Psoas muscle (tissue), 8 donors: ENCODE results near the gene MYL12A. TPM values are rescaled to one million over a fixed set of nuclear protein-coding genes. Genes with fewer than 3 reads are reported as not detected.
"Not testable (repeated sequence)": the region's sequence is repeated elsewhere in the genome, so short reads cannot be mapped to it uniquely, and the experiment has no call there.

Source experiments
- ATAC-seq, 4 donors: fragments of 200-7000 bp; cut with Tn5 transposase; one replicate each; pipeline ENCODE4 v1.9.1; 2020; ENCODE audit warnings: moderate library complexity in 3 of 4, mild to moderate bottlenecking in 2 of 4
- DNase-seq, 2 donors: peaks; one replicate each; pipeline ENCODE4 v3.0.0-alpha.2; 2020
- H3K27ac ChIP-seq: fragments of 200-600 bp; one replicate; pipeline ENCODE4 v1.8.0; 2022
- H3K27me3 ChIP-seq, 3 donors: fragments of 200-600 bp in 1 of 3; one replicate each; pipeline versions ENCODE4 v1.6.1 to v1.8.0; 2013 to 2022; ENCODE audit warnings: low read length in 2 of 3, mild to moderate bottlenecking in 2 of 3, moderate library complexity in 1 of 3; ENCODE audit not compliant: insufficient read depth in 3 of 3
- H3K36me3 ChIP-seq, 2 donors: fragments of 200-600 bp in 1 of 2; one replicate each; pipeline versions ENCODE4 v1.6.1 to v1.8.0; 2013 to 2022; ENCODE audit warnings: low read depth in 1 of 2, mild to moderate bottlenecking in 1 of 2, moderate library complexity in 1 of 2; ENCODE audit not compliant: insufficient read depth in 1 of 2
- H3K4me1 ChIP-seq: fragments of 200-600 bp; one replicate; pipeline ENCODE4 v1.8.0; 2022
- H3K4me3 ChIP-seq: fragments of 200-600 bp; one replicate; pipeline ENCODE4 v1.8.0; 2022; ENCODE audit warnings: mild to moderate bottlenecking
- H3K9me3 ChIP-seq: fragments of 200-600 bp; one replicate; pipeline ENCODE4 v1.8.0; 2022
- WGBS, 3 donors: extraction: QIAGEN DNeasy Blood & Tissue Kit; methylation state at CpG; one replicate each; pipeline versions ENCODE4 v1.1.6 to v1.1.7; 2013; 5-methylcytosine and 5-hydroxymethylcytosine counted together
- intact Hi-C, 2 donors: fragments of 100-400 bp; cut with DNase I; formaldehyde crosslinking; loops; one replicate each; pipeline versions ENCODE4 v1.11.0 to v1.14.2; 2022
- polyA plus RNA-seq, 3 donors: library from polyadenylated mRNA; stranded (reverse); fragments of 200-250 nt; gene quantifications; one replicate each; pipeline ENCODE4 v1.2.3, GENCODE V29; 2013
- total RNA-seq, 4 donors: library from RNA; stranded (reverse); fragmentation: NEBNext Ultra II Directional in 2 of 4; extraction: Animal tissue kit (Norgen Biotek cat#: 25700) in 2 of 4; gene quantifications; one replicate each; pipeline versions ENCODE4 v1.2.1 to v1.2.4, GENCODE V29; 2021 to 2023
- TF ChIP-seq, protein P1 (sequence below): fragments of 200-600 bp; IDR thresholded peaks from one replicate; pipeline ENCODE4 v1.8.0; 2022; ENCODE audit warnings: antibody characterized with exemption
- donor health status: healthy with polysubstance abuse.
- donor health status: DM: no; HTN: no; CAD: no; lungs with moderate emphysema.
- donor health status: Bipolar disorder and iron deficiency.
- donor health status: healthy.
- donor health status: DM: yes; HTN: yes; CAD: no.
- donor health status: DM: no; HTN: no; CAD: no.
- donor health status: DM: no; HTN: no; CAD: no.
- donor health status: DM: yes; HTN: yes; CAD: no.

The MYL12A gene
- total and polyA plus RNA-seq, 7 donors, result 957 to 3,920 (median 1,616) TPM

DNA sequence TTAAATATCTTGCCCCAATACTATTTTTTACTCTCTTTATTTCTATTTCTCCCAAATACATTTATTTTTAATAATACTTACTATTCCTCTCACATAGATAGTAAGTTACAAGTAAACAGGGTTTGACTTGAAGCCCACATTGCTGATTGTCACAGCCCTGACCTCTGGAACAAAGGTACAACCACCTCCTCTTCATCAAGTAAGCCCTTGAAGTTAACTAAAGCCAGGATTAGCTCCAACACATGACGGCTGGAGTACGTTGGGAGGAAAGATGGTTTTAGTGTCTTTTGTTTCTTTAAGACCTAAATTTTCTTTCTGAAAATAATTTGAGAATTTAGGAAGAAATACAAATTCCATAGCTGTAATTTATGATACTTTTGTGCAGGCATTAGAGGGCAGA is 28.8 kb upstream of the MYL12A start:
- ATAC-seq, result peak in 3 of 4 donors; percentile 46 to 66 (median 51)

DNA sequence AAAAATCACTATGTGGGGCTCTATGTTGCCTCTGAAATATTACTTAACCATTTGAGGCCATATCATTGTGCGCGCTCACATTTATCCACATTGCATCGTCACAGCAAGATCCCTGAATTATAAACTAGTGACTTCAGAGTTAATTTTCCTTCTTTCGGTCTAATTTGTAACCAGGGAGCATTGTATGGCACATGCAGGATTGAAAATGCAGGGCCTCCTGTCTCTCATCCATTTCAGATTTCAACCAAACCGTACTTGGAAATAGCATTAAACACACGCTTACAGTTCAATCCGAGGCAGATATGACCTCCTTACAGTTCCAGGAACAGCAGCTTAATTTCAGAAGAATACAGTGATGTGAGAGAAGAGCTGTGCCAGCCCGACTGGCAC is 28.4 kb upstream of the MYL12A start:
- DNase-seq (no peak), ATAC-seq (peak in 3 of 4 donors; percentile 21 to 28 (median 27))
- TF ChIP-seq, protein P1, sequence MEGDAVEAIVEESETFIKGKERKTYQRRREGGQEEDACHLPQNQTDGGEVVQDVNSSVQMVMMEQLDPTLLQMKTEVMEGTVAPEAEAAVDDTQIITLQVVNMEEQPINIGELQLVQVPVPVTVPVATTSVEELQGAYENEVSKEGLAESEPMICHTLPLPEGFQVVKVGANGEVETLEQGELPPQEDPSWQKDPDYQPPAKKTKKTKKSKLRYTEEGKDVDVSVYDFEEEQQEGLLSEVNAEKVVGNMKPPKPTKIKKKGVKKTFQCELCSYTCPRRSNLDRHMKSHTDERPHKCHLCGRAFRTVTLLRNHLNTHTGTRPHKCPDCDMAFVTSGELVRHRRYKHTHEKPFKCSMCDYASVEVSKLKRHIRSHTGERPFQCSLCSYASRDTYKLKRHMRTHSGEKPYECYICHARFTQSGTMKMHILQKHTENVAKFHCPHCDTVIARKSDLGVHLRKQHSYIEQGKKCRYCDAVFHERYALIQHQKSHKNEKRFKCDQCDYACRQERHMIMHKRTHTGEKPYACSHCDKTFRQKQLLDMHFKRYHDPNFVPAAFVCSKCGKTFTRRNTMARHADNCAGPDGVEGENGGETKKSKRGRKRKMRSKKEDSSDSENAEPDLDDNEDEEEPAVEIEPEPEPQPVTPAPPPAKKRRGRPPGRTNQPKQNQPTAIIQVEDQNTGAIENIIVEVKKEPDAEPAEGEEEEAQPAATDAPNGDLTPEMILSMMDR, result no peak
- 16 to 35% (median 20%) methylated on average over 8 of the region's 8 CpGs for WGBS, 3 donors
- intact Hi-C loops, result loop anchor here in 1 of 2 donors (2.0 to 5.0 kb wide), 2 partner anchors 28 to 37 kb away; partner anchors contain the start of gene MYL12A
- H3K27ac ChIP-seq, result peak overlapping the region; percentile 95
- H3K27me3 ChIP-seq, result no peaks in the 10 kb centered on the region
- H3K4me1 ChIP-seq, result peaks cover 34% of the 10 kb centered on the region
- H3K36me3 ChIP-seq, result peaks cover 0 to 16% of the 10 kb centered on the region in 2 donors
- peak overlapping the region; percentile 79 for H3K4me3 ChIP-seq
- H3K9me3 ChIP-seq, result no peaks in the 10 kb centered on the region

More for the DNA sequence above, 28.8 kb upstream of the MYL12A start:
- no peak for DNase-seq
- TF ChIP-seq, protein P1, result no peak
- Histone ChIP-seq H3K27me3 (no peaks in the 10 kb centered on the region), H3K9me3 (no peaks in the 10 kb centered on the region), H3K4me1 (peaks cover 39% of the 10 kb centered on the region), H3K27ac (peak overlapping the region; percentile 95), H3K36me3 (peaks cover 0 to 20% of the 10 kb centered on the region in 2 donors), H3K4me3 (peak overlapping the region; percentile 79)
- WGBS, 3 donors, result 11 to 25% (median 23%) methylated on average over 2 of the region's 2 CpGs
- intact Hi-C loops, result loop anchor here in 1 of 2 donors (2.0 to 5.0 kb wide), 2 partner anchors 28 to 37 kb away; partner anchors contain the start of gene MYL12A

- Histone ChIP-seq H3K4me3 (peak within 1 kb of the TSS; percentile 79), H3K27me3 (no peaks in the 10 kb centered on the region), H3K36me3 (peaks cover 0 to 10% of the 10 kb centered on the region in 2 donors), H3K27ac (peak within 1 kb of the TSS; percentile 95), H3K9me3 (no peaks in the 10 kb centered on the region), H3K4me1 (peaks cover 34% of the 10 kb centered on the region)
- TF ChIP-seq, protein P1, result no peak
- DNase-seq, result no peak
- WGBS, 3 donors, result 22 to 27% (median 24%) methylated on average over 9 of the region's 9 CpGs
- intact Hi-C loops, result loop anchor here (2.0 to 5.0 kb wide), 3 partner anchors 27 to 37 kb away; partner anchors contain the start of gene MYL12A (in 1 of the 2)
- peak; percentile 55 to 78 (median 71) for ATAC-seq
Measured at GRCh38 chr18:3219631-3220335, 27.8 kb upstream of the MYL12A start, which contains the start of gene MYOM1. TSS of gene MYOM1 (minus strand) at chr18:3219968. CDS start at chr18:3215223, 4,745 bp downstream.

- H3K27me3 ChIP-seq, H3K9me3 ChIP-seq, ATAC-seq, DNase-seq, H3K36me3 ChIP-seq, H3K4me3 ChIP-seq: not testable (repeated sequence)
- peak overlapping the region; percentile 95 for H3K27ac ChIP-seq
- H3K4me1 ChIP-seq, result peaks cover 34% of the 10 kb centered on the region
- intact Hi-C loops, result loop anchor here in 1 of 2 donors (5.0 kb wide), 1 partner anchor 34 kb away; no protein-coding TSS in a partner anchor
- whole genome bisulfite sequencing, 3 donors, result 55 to 76% (median 60%) methylated on average over 4 of the region's 4 CpGs
Measured at GRCh38 chr18:3220868-3221267, 26.7 kb upstream of the MYL12A start.

DNA sequence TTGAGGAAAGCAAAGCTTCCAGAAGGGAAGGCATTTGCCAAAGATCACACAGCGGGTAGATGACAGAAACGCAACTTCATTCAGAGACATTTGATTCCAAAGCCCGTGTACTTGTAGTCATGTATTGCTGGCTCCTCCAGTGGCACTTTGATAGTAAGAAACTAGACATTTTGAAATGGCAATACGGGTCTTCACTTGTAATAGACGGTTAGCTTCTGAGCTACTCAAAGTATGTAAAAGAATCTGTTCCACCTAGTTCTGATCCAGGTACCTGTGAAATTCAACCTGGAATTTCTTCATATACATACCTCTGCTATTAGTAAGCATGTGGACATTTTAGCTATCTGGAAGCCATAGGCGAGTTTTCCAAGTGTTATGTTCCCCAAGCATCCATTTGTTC is 26.1 kb upstream of the MYL12A start:
- intact Hi-C loops, result loop anchor here in 1 of 2 donors (5.0 kb wide), 1 partner anchor 34 kb away; no protein-coding TSS in a partner anchor
- H3K36me3 ChIP-seq, result peaks cover 0 to 3% of the 10 kb centered on the region in 2 donors
- 34 to 71% (median 52%) methylated on average over 6 of the region's 6 CpGs for WGBS, 3 donors
- DNase-seq, result no peak
- H3K9me3 ChIP-seq, result no peaks in the 10 kb centered on the region
- ATAC-seq, result no peak
- no peak overlapping the region for H3K4me3 ChIP-seq
- peaks cover 31% of the 10 kb centered on the region for H3K4me1 ChIP-seq
- H3K27ac ChIP-seq, result peak overlapping the region; percentile 95
- TF ChIP-seq, protein P1, result no peak
- no peaks in the 10 kb centered on the region for H3K27me3 ChIP-seq
